WTC11 (cell line): ENCODE results near the gene TMEM259. TPM values are rescaled to one million over a fixed set of nuclear protein-coding genes. Genes with fewer than 3 reads are reported as not detected.

Experiments
- ATAC-seq: fragments of 200-7000 bp; cut with Tn5 transposase; 2 replicates; pipeline ENCODE4 v1.10.0; 2021; ENCODE audit warnings: mild to moderate bottlenecking, moderate library complexity
- CTCF ChIA-PET: fragments of 300-600 bp; sonication (Branson Sonifier 250); formaldehyde crosslinking; loops from one replicate; lab custom pipeline; 2021; ENCODE audit warnings: antibody characterized with exemption; lab: Charles Lee
- POLR2A ChIA-PET: fragments of 350-600 bp; sonication (Branson Sonifier 250); formaldehyde crosslinking; loops from one replicate; lab custom pipeline; 2021; ENCODE audit warnings: antibody characterized with exemption; lab: Charles Lee
- DNase-seq: peaks from one replicate; pipeline ENCODE4 v3.0.0; 2021; ENCODE audit warnings: low spot score
- H3K27ac Mint-ChIP-seq: 2 replicates; pipeline ENCODE4 v1.8.0; 2021; ENCODE audit warnings: mixed read lengths
- H3K27me3 Mint-ChIP-seq: 2 replicates; pipeline ENCODE4 v1.8.0; 2021; ENCODE audit warnings: low read depth, mild to moderate bottlenecking, moderate library complexity, mixed read lengths
- H3K36me3 Mint-ChIP-seq: 2 replicates; pipeline ENCODE4 v1.8.0; 2021; ENCODE audit warnings: mixed read lengths
- H3K4me1 Mint-ChIP-seq: 2 replicates; pipeline ENCODE4 v1.8.0; 2022; ENCODE audit warnings: mixed read lengths
- H3K4me3 Mint-ChIP-seq: 2 replicates; pipeline ENCODE4 v1.8.0; 2021; ENCODE audit warnings: mild to moderate bottlenecking, moderate library complexity, mixed read lengths
- H3K9me3 Mint-ChIP-seq: 2 replicates; pipeline ENCODE4 v1.8.0; 2021; ENCODE audit warnings: mixed read lengths
- AR ChIP-seq: fragments of 250-450 bp; sonication (Bioruptor Pico); IDR thresholded peaks from 2 replicates; pipeline ENCODE4 v1.9.0; 2021; ENCODE audit warnings: mild to moderate bottlenecking
- CREM ChIP-seq: sonication (generic); formaldehyde crosslinking; IDR thresholded peaks from 2 replicates; pipeline ENCODE4 v1.8.1; 2022; ENCODE audit warnings: mild to moderate bottlenecking, missing genetic modification reagents, moderate library complexity
- E2F1 ChIP-seq: sonication (generic); formaldehyde crosslinking; IDR thresholded peaks from 2 replicates; pipeline ENCODE4 v1.8.0; 2022; ENCODE audit warnings: mild to moderate bottlenecking, missing genetic modification reagents
- E2F4 ChIP-seq: sonication (generic); formaldehyde crosslinking; IDR thresholded peaks from 2 replicates; pipeline ENCODE4 v1.8.1; 2022; ENCODE audit warnings: low read depth, mild to moderate bottlenecking, moderate library complexity, missing genetic modification reagents, borderline replicate concordance
- ELF4 ChIP-seq: sonication (generic); formaldehyde crosslinking; IDR thresholded peaks from 2 replicates; pipeline ENCODE4 v1.8.1; 2022; ENCODE audit warnings: low read depth, mild to moderate bottlenecking, moderate library complexity, missing genetic modification reagents
- ESRRA ChIP-seq: sonication (generic); formaldehyde crosslinking; IDR thresholded peaks from 2 replicates; pipeline ENCODE4 v1.8.1; 2022; ENCODE audit warnings: mild to moderate bottlenecking, missing genetic modification reagents, borderline replicate concordance
- ETV6 ChIP-seq: sonication (generic); formaldehyde crosslinking; IDR thresholded peaks from 2 replicates; pipeline ENCODE4 v1.8.1; 2022; ENCODE audit warnings: mild to moderate bottlenecking, missing genetic modification reagents
- FOXK1 ChIP-seq: sonication (generic); formaldehyde crosslinking; IDR thresholded peaks from 2 replicates; pipeline ENCODE4 v1.8.0; 2022; ENCODE audit warnings: mild to moderate bottlenecking, moderate library complexity, missing genetic modification reagents
- HMGA2 ChIP-seq: fragments of 250-450 bp; sonication (Bioruptor Pico); IDR thresholded peaks from 2 replicates; pipeline ENCODE4 v1.4.0; 2021; ENCODE audit warnings: mild to moderate bottlenecking, moderate library complexity
- IRF1 ChIP-seq: sonication (generic); formaldehyde crosslinking; IDR thresholded peaks from 2 replicates; pipeline ENCODE4 v1.8.0; 2023; ENCODE audit warnings: missing genetic modification reagents
- JAZF1 ChIP-seq: fragments of 250-450 bp; sonication (Bioruptor Pico); IDR thresholded peaks from 2 replicates; pipeline ENCODE4 v1.9.0; 2021; ENCODE audit warnings: moderate library complexity, mild to moderate bottlenecking, inconsistent platforms
- MXD4 ChIP-seq: fragments of 250-450 bp; sonication (Bioruptor Pico); IDR thresholded peaks from 2 replicates; pipeline ENCODE4 v1.8.0; 2021; ENCODE audit warnings: mild to moderate bottlenecking, moderate library complexity, borderline replicate concordance
- NFATC4 ChIP-seq: fragments of 250-450 bp; sonication (Bioruptor Pico); IDR thresholded peaks from 2 replicates; pipeline ENCODE4 v1.9.0; 2021; ENCODE audit warnings: mild to moderate bottlenecking
- SMAD4 ChIP-seq: sonication (generic); formaldehyde crosslinking; IDR thresholded peaks from 2 replicates; pipeline ENCODE4 v1.8.0; 2022; ENCODE audit warnings: mild to moderate bottlenecking, missing genetic modification reagents
- USF2 ChIP-seq: sonication (generic); formaldehyde crosslinking; IDR thresholded peaks from 2 replicates; pipeline ENCODE4 v1.8.1; 2023; ENCODE audit warnings: mild to moderate bottlenecking, missing genetic modification reagents, moderate library complexity
- ZBTB21 ChIP-seq: sonication (generic); formaldehyde crosslinking; IDR thresholded peaks from 2 replicates; pipeline ENCODE4 v1.8.1; 2023; ENCODE audit warnings: mild to moderate bottlenecking, missing genetic modification reagents, borderline replicate concordance
- ZBTB43 ChIP-seq: sonication (generic); formaldehyde crosslinking; IDR thresholded peaks from 2 replicates; pipeline ENCODE4 v1.8.1; 2023; ENCODE audit warnings: mild to moderate bottlenecking, missing genetic modification reagents
- ZNF138 ChIP-seq: sonication (generic); formaldehyde crosslinking; conservative IDR thresholded peaks from 2 replicates; pipeline ENCODE4 v1.8.1; 2022; ENCODE audit warnings: mild to moderate bottlenecking, moderate library complexity, missing genetic modification reagents
- ZNF219 ChIP-seq: sonication (generic); formaldehyde crosslinking; IDR thresholded peaks from 2 replicates; pipeline ENCODE4 v1.8.0; 2023; ENCODE audit warnings: missing genetic modification reagents, mild to moderate bottlenecking, borderline replicate concordance
- ZNF423 ChIP-seq: fragments of 250-450 bp; sonication (Bioruptor Pico); IDR thresholded peaks from 2 replicates; pipeline ENCODE4 v2.1.2; 2022; ENCODE audit warnings: mild to moderate bottlenecking, moderate library complexity
- total RNA-seq: library from RNA; stranded (reverse); gene quantifications from 3 replicates; pipeline ENCODE4 v1.2.3, GENCODE V29; 2021
- TF ChIP-seq, protein P1 (sequence below): fragments of 250-450 bp; sonication (Bioruptor Pico); IDR thresholded peaks from 2 replicates; pipeline ENCODE4 v1.9.0; 2021; ENCODE audit warnings: mild to moderate bottlenecking

The TMEM259 gene
- total RNA-seq, 1 experiment from 2014 or later, result 202 TPM

- ChIA-PET CTCF (no interaction called here), POLR2A (no interaction called here)
- TF ChIP-seq JAZF1 (CRISPR knock-in tag), result no peak
- TF ChIP-seq NFATC4 (CRISPR knock-in tag), result no peak
- no peak for TF ChIP-seq CREM (CRISPR knock-in tag)
- TF ChIP-seq ESRRA (CRISPR knock-in tag), result no peak
- no peak for TF ChIP-seq ELF4 (CRISPR knock-in tag)
- TF ChIP-seq SMAD4 (CRISPR knock-in tag), result no peak
- TF ChIP-seq ZNF423 (CRISPR knock-in tag), result no peak
- no peak for TF ChIP-seq MXD4 (CRISPR knock-in tag)
- TF ChIP-seq AR (CRISPR knock-in tag), result no peak
- TF ChIP-seq IRF1, result no peak
- TF ChIP-seq ZNF219 (CRISPR knock-in tag), result no peak
- TF ChIP-seq FOXK1, result no peak
- TF ChIP-seq E2F1, result no peak
- TF ChIP-seq ZNF138, result no peak
- TF ChIP-seq USF2 (CRISPR knock-in tag), result no peak
- TF ChIP-seq ETV6, result no peak
- TF ChIP-seq HMGA2 (CRISPR knock-in tag), result no peak
- peaks cover 15% of the 10 kb centered on the region for H3K36me3 Mint-ChIP-seq
- no peaks in the 10 kb centered on the region for H3K9me3 Mint-ChIP-seq
- no peak overlapping the region for H3K27ac Mint-ChIP-seq
- ATAC-seq (no peak), DNase-seq (no peak)
- peaks cover 6% of the 10 kb centered on the region for H3K4me1 Mint-ChIP-seq
- H3K4me3 Mint-ChIP-seq, result peak overlapping the region; percentile 92; the same call in 1 of the 2 replicates
- H3K27me3 Mint-ChIP-seq, result no peaks in the 10 kb centered on the region
Observed at GRCh38 chr19:986083-986482, 34.8 kb downstream of the TMEM259 start.

- Mint-ChIP-seq H3K36me3 (peaks cover 10% of the 10 kb centered on the region), H3K9me3 (no peaks in the 10 kb centered on the region), H3K4me1 (peaks cover 16% of the 10 kb centered on the region), H3K4me3 (peak within 1 kb of the TSS; percentile 92), H3K27ac (peak within 1 kb of the TSS; percentile 96), H3K27me3 (no peaks in the 10 kb centered on the region)
- ChIA-PET POLR2A (interaction anchor here (0.8 to 1.3 kb wide), 3 partner anchors 44 to 60 kb away, joined by 4 to 5 read pairs (median 4); no protein-coding TSS in a partner anchor), CTCF (interaction anchor here (0.6 to 2.6 kb wide), 17 partner anchors 11 to 303 kb away, joined by 3 to 20 read pairs (median 5); no protein-coding TSS in a partner anchor)
- DNase-seq (peak; percentile 91), ATAC-seq (peak; percentile 54)
- TF ChIP-seq, protein P1, sequence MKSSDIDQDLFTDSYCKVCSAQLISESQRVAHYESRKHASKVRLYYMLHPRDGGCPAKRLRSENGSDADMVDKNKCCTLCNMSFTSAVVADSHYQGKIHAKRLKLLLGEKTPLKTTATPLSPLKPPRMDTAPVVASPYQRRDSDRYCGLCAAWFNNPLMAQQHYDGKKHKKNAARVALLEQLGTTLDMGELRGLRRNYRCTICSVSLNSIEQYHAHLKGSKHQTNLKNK (CRISPR knock-in tag), result no peak
- TF ChIP-seq ZBTB43 (CRISPR knock-in tag) (0 out of 2 replicates have a peak, but pooled peaks have one; percentile 38), E2F4 (CRISPR knock-in tag) (no peak), ZBTB21 (CRISPR knock-in tag) (0 out of 2 replicates have a peak, but pooled peaks have one; percentile 76), USF2 (CRISPR knock-in tag) (peak; percentile 70)
Observed at GRCh38 chr19:984165-984967, 36.6 kb downstream of the TMEM259 start, which contains the start of gene WDR18. WDR18 (plus strand) TSS chr19:984345; CDS start chr19:984354, 9 bp downstream.
